ENCODE data around the gene RIPK1. TPM values are rescaled to one million over a fixed set of nuclear protein-coding genes. Genes with fewer than 3 reads are reported as not detected.
"Not testable (repeated sequence)": the region's sequence is repeated elsewhere in the genome, so short reads cannot be mapped to it uniquely, and the experiment has no call there.

RIPK1 gene
- total RNA-seq, 1 experiment from 2014 or later, result 14.5 TPM

GRCh38 chr6:3045369-3045768 is 22.9 kb upstream of the RIPK1 start:
- no peak overlapping the region for H3K4me2 ChIP-seq (ENCODE audit: low read length)
- TF ChIP-seq EZH2 (IDR thresholded peaks at IDR 0.05; ENCODE audit: low read length, unreplicated experiment), result no peak
- no peak for TF ChIP-seq CTCF (conservative IDR thresholded peaks at IDR 0.05; ENCODE audit: low read depth, low read length)
- no peak for TF ChIP-seq EZH2phosphoT487 (IDR thresholded peaks at IDR 0.05; ENCODE audit: borderline replicate concordance, low read length)
- H3K4me3 ChIP-seq (ENCODE audit: low read length), result no peak overlapping the region
- CTCF ChIA-PET, result no interaction called here
- no peak overlapping the region for H2AFZ ChIP-seq (ENCODE audit: low read length)
- H3K4me1 ChIP-seq (ENCODE audit: insufficient read depth, low read length), result no peaks in the 10 kb centered on the region
- no peak overlapping the region for H3K27ac ChIP-seq (ENCODE audit: low read length)
- DNase-seq (no peak), ATAC-seq (no peak)
- no peaks in the 10 kb centered on the region for H3K9me3 ChIP-seq (ENCODE audit: low read length)
- H3K27me3 ChIP-seq (ENCODE audit: low read length), result no peaks in the 10 kb centered on the region
- no peak overlapping the region for H3K9ac ChIP-seq (ENCODE audit: low read length)
- POLR2A ChIA-PET (ENCODE audit: unreplicated experiment), result no interaction called here
- no peaks in the 10 kb centered on the region for H3K36me3 ChIP-seq (ENCODE audit: low read depth, low read length)
- no peaks in the 10 kb centered on the region for H3K9me2 ChIP-seq (replicated peaks; ENCODE audit: low read length)
- no peaks in the 10 kb centered on the region for H3K79me2 ChIP-seq (ENCODE audit: low read length)
- H3F3A ChIP-seq (ENCODE audit: low read length, unreplicated experiment), result no peaks in the 10 kb centered on the region
- BruUV-seq (replicated peaks), result no TSS peak
- intact Hi-C loops (cut with micrococcal nuclease), result no loop called here
- H4K20me1 ChIP-seq (ENCODE audit: low read length), result no peaks in the 10 kb centered on the region

- Histone ChIP-seq H3K27me3 (ENCODE audit: low read length) (no peaks in the 10 kb centered on the region), H3K36me3 (ENCODE audit: low read depth, low read length) (no peaks in the 10 kb centered on the region), H3K27ac (ENCODE audit: low read length) (no peak overlapping the region), H3K4me2 (ENCODE audit: low read length) (no peak overlapping the region), H3K9me3 (ENCODE audit: low read length) (no peaks in the 10 kb centered on the region), H3K4me3 (ENCODE audit: low read length) (no peak overlapping the region), H3K79me2 (ENCODE audit: low read length) (no peaks in the 10 kb centered on the region), H3K4me1 (ENCODE audit: insufficient read depth, low read length) (no peaks in the 10 kb centered on the region), H3F3A (ENCODE audit: low read length, unreplicated experiment) (no peaks in the 10 kb centered on the region), H3K9me2 (replicated peaks; ENCODE audit: low read length) (no peaks in the 10 kb centered on the region), H4K20me1 (ENCODE audit: low read length) (no peaks in the 10 kb centered on the region), H3K9ac (ENCODE audit: low read length) (no peak overlapping the region), H2AFZ (ENCODE audit: low read length) (no peak overlapping the region)
- ChIA-PET CTCF (no interaction called here), POLR2A (ENCODE audit: unreplicated experiment) (no interaction called here)
- intact Hi-C loops (cut with micrococcal nuclease), result no loop called here
- BruUV-seq (replicated peaks), result no TSS peak
- ATAC-seq, result no peak
- TF ChIP-seq CTCF (conservative IDR thresholded peaks at IDR 0.05; ENCODE audit: low read depth, low read length), result no peak
- no peak for TF ChIP-seq EZH2phosphoT487 (IDR thresholded peaks at IDR 0.05; ENCODE audit: borderline replicate concordance, low read length)
- no peak for TF ChIP-seq EZH2 (IDR thresholded peaks at IDR 0.05; ENCODE audit: low read length, unreplicated experiment)
- DNase-seq, result no peak
Measured at GRCh38 chr6:3045777-3046176, 22.5 kb upstream of the RIPK1 start.

- DNase-seq (no peak), ATAC-seq (no peak)
- no peak overlapping the region for H2AFZ ChIP-seq (ENCODE audit: low read length)
- BruUV-seq (replicated peaks), result no TSS peak
- H3K4me2 ChIP-seq (ENCODE audit: low read length), result no peak overlapping the region
- POLR2A ChIA-PET (ENCODE audit: unreplicated experiment), result no interaction called here
- H3K27me3 ChIP-seq (ENCODE audit: low read length), result no peaks in the 10 kb centered on the region
- CTCF ChIA-PET, result no interaction called here
- no peaks in the 10 kb centered on the region for H3K9me3 ChIP-seq (ENCODE audit: low read length)
- no peak overlapping the region for H3K9ac ChIP-seq (ENCODE audit: low read length)
- no peaks in the 10 kb centered on the region for H3F3A ChIP-seq (ENCODE audit: low read length, unreplicated experiment)
- no peaks in the 10 kb centered on the region for H3K79me2 ChIP-seq (ENCODE audit: low read length)
- intact Hi-C loops (cut with micrococcal nuclease), result no loop called here
- no peaks in the 10 kb centered on the region for H3K4me1 ChIP-seq (ENCODE audit: insufficient read depth, low read length)
- no peak overlapping the region for H3K4me3 ChIP-seq (ENCODE audit: low read length)
- no peaks in the 10 kb centered on the region for H4K20me1 ChIP-seq (ENCODE audit: low read length)
- no peak overlapping the region for H3K27ac ChIP-seq (ENCODE audit: low read length)
- no peaks in the 10 kb centered on the region for H3K36me3 ChIP-seq (ENCODE audit: low read depth, low read length)
- TF ChIP-seq EZH2phosphoT487 (IDR thresholded peaks at IDR 0.05; ENCODE audit: borderline replicate concordance, low read length) (no peak), CTCF (conservative IDR thresholded peaks at IDR 0.05; ENCODE audit: low read depth, low read length) (no peak), EZH2 (IDR thresholded peaks at IDR 0.05; ENCODE audit: low read length, unreplicated experiment) (no peak)
- no peaks in the 10 kb centered on the region for H3K9me2 ChIP-seq (replicated peaks; ENCODE audit: low read length)
Measured at GRCh38 chr6:3046295-3046694, 22.0 kb upstream of the RIPK1 start.

- CTCF ChIA-PET; H3K4me3 ChIP-seq (ENCODE audit: low read length); H4K20me1 ChIP-seq (ENCODE audit: low read length); H3K36me3 ChIP-seq (ENCODE audit: low read depth, low read length); BruUV-seq (replicated peaks); H3K9me2 ChIP-seq (replicated peaks; ENCODE audit: low read length); H3K4me2 ChIP-seq (ENCODE audit: low read length); H3K9me3 ChIP-seq (ENCODE audit: low read length); H3F3A ChIP-seq (ENCODE audit: low read length, unreplicated experiment); H3K27ac ChIP-seq (ENCODE audit: low read length); DNase-seq; H3K27me3 ChIP-seq (ENCODE audit: low read length); H3K79me2 ChIP-seq (ENCODE audit: low read length); H3K4me1 ChIP-seq (ENCODE audit: insufficient read depth, low read length); ATAC-seq; H2AFZ ChIP-seq (ENCODE audit: low read length); intact Hi-C loops (cut with micrococcal nuclease); H3K9ac ChIP-seq (ENCODE audit: low read length): not testable (repeated sequence)
- POLR2A ChIA-PET (ENCODE audit: unreplicated experiment), result interaction anchor here (0.6 kb wide), 1 partner anchor 13 kb away, joined by 3 read pairs; no protein-coding TSS in a partner anchor
Measured at GRCh38 chr6:3048009-3048408, 20.3 kb upstream of the RIPK1 start.

Measured in PC-3 (cell line).